Measurements from ENCODE around the gene DPP3.

GRCh38 chr11:66532784-66533183, 52.5 kb downstream of the DPP3 start:
- TF ChIP-seq POLR2A (IDR thresholded peaks at IDR 0.05) (no peak), CTCF (IDR thresholded peaks at IDR 0.05) (no peak)

All from right lobe of liver (tissue), 4 donors.